GM19193 (cell line): Measurements from ENCODE around the gene ZBTB9.

Source experiments
- POLR2A ChIP-seq: IDR thresholded peaks from 4 replicates; pipeline ENCODE4 v1.6.1; 2011; ENCODE audit not compliant: insufficient read depth, insufficient read length; ENCODE audit errors: extremely low read depth

The ZBTB9 gene

DNA sequence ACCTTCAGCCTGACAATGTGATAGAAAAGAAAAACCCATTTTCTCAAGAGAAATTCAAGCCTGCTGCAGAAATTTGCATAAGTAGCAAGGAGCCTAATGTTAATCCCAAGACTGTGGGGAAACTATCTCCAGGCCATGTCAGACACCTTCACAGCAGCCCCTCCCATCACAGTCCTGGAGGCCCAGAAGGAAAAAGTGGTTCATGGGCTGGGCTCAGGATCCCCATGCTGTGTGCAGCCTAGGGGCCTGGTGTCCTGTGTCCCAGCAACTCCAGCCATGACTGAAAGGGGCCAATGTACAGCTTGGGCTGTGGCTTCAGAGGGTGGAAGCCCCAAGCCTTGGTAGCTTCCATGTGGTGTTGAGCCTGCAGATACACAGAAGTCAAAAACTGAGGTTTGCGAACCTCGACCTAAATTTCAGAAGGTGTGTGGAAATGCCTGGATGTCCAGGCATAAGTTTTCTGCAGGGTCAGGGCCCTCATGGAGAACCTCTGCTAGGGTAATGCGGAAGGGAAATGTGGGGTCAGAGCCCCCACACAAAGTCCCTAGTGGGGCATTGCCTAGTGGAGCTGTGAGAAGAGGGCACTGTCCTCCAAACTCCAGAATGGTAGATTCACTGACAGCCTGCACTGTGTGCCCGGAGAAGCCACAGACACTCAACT is 11.8 kb downstream of the ZBTB9 start:
- TF ChIP-seq POLR2A = no peak

DNA sequence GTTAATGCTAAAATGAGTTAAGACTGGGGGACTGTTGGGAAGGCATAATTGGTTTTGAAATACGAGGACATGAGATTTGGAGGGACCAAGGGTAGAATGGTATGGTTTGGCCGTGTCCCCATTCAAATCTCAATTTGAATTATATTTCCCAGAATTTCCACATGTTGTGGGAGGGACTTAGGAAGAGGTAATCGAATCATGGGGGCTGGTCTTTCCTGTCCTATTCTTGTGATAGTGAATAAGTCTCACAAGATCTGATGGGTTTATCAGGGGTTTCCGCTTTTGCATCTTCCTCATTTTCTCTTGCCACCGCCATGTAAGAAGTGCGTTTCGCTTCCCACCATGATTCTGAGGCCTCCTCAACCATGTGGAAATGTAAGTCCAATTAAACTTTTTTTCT is 12.7 kb downstream of the ZBTB9 start:
- no peak for TF ChIP-seq POLR2A

DNA sequence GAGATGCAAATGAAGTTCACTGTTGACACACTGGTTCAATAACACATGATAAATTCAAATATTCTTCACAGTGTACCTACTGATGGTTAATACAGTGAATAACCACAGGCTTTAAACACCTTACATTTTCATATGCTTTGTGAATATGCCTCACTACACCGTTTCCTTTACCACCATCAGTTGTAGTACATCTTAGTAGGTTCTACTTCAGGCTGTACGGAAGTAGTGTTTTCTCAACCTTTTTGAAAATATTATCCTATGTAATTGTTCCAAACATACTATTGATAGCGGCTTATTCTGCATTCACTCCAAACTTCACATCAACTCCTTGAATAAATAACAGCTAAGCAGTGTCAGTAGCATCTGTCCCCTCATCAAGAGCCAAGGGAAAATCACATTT is 15.3 kb downstream of the ZBTB9 start:
- no peak for TF ChIP-seq POLR2A

DNA sequence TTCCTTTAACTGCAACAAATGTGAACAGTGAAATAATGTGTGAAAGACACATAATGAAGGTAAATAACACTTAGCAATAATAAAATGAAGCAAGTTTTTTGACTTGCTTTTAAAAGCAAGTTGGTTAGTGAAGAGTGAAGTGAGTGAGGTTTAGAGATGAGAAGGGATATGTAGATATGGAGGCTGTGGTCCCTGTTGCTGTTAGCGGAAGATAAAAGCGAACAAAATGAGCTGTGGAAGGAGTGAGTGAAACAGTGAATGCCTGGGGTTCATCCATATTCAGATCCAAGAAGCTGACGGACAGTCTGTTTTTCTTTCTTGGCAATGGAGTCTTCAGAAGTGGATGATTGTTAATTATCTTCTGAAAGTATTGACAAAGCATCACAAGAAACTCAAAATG is 23.5 kb downstream of the ZBTB9 start:
- TF ChIP-seq POLR2A = no peak

DNA sequence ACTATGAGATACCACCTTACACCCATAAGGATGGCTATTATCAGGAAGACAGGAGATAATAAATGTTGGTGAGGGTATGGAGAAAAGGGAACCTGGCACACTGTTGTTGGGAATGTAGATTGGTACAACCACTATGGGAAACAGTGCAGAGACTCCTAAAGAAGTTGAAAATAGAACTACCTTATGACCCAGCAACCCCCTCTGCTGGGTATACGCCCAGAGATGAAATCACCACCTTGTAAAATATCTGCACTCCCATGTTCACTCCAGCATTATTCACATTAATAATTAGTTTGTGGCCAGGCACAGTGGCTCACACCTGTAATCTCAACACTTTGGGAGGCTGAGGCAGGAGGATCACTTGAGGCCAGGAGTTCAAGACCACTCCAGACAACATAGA is 26.8 kb downstream of the ZBTB9 start:
- TF ChIP-seq POLR2A = no peak

DNA sequence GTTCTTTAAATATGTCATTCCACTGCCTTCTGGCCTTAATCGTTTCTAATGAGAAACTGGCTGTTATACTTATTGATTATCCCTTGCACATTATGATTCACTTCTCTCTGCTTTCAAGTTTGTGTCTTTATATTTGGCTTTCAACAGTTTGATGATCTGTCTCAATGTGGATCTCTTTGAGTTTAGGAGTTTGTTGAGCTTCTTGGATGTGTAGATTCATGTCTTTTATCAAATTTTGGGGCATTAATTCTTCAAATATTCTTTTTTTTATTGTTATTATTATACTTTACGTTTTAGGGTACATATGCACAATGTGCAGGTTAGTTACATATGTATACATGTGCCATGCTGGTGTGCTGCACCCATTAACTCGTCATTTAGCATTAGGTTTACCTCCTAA is 29.3 kb downstream of the ZBTB9 start:
- TF ChIP-seq POLR2A = no peak

DNA sequence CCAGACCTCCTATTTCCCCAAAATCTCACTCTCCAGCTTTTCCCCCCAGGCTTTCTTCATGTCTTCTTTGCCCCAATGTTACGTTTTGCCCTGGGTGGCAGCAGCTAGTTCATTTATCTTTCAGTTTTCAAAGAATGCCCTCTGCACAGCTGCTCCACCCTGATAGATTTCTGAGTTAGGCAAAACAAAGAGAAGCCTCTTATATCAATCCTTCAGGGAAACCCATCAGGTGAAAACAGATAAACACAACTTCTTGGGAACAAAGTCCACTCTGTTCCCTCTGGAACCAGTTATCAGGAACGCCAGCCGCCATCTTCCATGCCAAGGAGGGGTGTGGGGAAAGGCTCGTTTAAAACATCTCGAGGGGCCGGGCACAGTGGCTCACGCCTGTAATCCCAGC is 34.0 kb downstream of the ZBTB9 start:
- TF ChIP-seq POLR2A = no peak

DNA sequence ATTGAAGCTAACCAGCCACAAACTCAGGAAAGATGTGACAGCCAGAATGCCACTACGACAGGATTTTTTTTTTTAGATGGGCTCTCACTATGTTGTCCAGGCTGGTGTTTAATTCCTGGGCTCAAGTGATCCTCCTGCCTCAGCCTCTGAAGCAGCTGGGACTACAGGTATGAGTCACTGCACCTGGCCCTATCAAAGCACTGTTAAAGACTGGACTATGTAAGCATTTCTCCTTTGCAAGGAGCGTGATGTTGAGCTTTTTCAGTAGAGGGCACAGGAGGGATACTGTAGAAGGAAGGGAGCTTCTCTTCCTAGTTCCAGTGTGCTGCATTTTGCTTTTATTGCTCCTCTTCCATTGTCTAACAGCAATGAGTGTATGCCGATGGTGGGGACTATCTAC is 35.8 kb downstream of the ZBTB9 start:
- TF ChIP-seq POLR2A = no peak

DNA sequence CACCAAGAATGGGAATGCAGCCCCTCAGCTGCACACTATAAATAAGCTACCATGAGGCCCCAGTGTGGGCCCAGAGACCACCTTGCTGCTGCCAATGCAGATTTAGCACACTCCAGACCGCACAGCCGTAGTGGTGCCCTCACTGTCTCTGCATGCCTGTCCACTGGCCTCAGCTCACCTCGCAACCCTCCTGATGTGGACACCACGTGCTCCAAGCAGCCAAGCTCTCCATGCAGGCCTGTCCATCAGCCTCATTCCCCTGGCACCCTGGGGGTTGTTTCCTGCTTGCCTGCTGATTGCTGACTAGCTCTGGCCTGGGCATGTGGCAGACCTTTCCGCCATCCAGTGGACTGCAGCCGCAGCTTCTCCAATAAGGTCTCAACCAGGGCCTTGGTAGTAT is 36.2 kb downstream of the ZBTB9 start:
- no peak for TF ChIP-seq POLR2A

DNA sequence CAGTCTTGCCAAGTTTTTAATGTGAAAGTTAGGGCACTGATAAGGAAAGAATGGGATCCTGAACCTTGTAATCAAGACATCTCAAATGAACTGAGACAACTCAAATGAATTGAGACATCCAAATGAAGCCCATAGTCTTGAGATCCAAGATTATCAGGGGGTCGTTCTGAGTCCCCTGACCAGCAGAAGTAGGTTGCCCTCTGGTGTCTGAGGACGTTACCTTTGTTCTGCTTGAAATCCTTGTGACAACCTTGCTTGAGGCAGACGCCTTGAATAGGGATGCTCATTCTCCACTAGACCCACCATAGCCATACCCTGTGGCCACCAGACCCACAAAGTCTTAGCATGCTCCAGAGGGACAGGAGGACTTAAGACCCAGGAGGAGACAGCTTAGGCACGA is 37.7 kb downstream of the ZBTB9 start:
- no peak for TF ChIP-seq POLR2A

DNA sequence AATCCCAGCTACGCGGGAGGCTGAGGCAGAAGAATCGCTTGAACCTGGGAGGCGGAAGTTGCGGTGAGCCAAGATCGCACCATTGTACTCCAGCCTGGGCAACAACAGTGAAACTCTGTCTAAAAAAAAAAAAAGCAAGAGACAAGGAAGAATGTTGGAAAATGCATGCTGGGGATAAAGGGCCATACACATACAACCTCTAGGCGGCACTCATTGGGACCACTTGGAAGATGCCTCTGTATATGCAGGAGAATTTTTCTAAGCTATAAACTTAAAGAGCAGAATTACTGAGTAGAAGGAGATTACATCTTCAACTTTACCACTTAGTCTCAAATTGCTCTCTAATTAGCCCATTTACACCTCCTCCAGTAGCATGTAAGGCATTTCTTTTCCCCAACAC is 42.8 kb downstream of the ZBTB9 start:
- no peak for TF ChIP-seq POLR2A

DNA sequence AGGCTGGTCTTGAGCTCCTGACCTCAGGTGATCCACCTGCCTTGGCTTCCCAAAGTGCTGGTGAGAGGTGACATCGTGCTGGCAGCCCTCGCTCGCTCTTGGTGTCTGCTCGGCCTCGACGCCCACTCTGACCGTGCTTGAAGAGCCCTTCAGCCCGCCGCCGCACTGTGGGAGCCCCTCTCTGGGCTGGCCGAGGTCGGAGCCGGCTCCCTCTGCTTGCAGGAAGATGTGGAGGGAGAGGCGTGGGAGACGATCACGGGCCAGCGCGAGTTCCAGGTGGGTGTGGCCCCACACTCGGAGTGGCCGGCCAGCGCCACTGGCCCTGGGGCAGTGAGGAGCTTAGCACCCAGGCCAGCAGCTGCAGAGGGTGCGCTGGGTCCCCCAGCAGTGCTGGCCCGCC is 48.1 kb downstream of the ZBTB9 start:
- TF ChIP-seq POLR2A = no peak

DNA sequence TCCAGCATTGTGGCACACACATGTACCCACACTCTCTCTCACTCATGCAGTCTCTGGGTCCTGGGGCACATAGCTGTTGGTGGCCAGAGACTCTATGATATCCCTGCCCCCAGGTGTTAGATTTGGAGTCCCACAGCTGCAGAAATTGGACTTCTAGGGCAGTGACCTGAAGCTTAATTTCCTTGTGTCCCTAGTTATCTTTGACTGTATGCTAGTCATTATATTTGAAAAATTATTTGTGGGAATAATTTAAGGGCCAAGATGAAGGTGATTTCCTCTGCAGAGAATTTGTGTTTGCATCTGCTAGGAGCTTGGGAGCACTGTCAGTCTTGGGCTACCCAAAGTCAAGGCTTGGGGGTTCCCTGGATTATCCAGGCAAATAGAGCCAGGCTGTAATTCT is 50.1 kb downstream of the ZBTB9 start:
- no peak for TF ChIP-seq POLR2A

DNA sequence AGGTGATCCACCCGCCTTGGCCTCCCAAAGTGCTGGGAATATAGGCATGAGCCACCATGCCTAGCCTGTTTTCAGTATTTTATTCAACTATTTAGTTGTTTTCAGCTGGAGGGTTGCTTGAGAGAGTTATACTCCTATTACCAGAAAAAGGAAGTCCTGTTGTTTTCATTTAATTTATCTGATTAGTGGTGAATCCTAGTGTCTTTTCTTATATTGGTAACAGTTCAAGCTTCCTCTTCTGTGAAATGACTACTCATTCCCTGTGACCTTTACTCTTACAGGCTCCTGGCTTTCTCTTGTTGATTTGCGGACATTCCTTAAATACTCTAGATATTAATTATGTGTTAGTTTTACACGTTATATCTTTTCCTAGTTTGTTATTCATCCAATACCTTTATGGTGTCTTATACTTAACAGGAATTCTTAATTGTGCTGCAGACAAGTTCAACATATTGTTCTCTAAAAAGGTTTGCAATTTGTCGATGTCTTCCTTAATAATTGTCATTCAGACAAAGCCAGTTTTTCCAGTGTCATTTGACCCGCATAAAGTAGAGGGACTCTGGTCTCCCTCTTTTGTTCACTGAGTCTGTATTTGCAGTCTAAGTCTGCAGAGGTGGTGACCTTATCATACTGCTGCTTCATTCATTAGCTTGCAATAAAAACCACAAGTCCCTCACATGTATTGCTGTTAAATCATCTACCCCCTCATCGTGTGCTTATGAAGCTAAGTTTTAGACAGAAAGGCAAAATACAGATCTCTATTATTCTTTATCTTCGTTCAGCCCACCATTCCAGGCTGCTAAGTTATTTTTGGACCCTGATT is 51.4 kb downstream of the ZBTB9 start:
- no peak for TF ChIP-seq POLR2A
